ENCODE data around the gene SDK1.

The SDK1 gene

DNA sequence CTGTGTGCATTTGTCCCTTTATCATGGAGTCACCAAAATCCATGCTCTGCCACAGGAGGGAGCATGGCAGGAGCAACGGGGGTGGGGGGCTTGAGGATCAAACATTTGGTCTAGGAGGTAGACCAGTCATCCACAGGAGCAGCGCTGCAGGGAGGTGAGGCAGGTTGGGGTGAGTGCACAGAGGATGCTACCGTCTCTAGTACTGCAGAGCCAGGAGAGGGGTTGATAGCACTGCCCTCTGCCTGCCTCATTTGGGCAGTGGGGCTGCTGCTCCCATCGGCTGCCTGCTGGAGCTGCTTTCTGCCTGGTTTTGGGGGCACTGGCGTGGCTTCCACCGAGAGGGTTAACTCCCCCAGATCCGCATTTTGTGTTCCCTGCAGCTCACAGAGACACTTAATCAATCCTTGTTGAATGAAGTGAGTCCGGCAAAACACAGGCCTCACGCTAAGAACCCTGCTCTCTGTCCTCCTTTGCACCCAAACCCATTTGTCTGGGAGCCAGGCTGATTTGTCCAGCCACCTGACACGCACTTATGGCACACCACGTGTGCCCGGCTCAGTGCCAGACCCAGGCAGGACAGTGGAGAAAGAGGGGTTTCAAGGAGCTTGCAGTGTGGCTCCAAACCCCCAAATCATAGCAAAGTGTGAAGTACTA, 854.0 kb downstream of the SDK1 start:
- TF ChIP-seq, protein P1, sequence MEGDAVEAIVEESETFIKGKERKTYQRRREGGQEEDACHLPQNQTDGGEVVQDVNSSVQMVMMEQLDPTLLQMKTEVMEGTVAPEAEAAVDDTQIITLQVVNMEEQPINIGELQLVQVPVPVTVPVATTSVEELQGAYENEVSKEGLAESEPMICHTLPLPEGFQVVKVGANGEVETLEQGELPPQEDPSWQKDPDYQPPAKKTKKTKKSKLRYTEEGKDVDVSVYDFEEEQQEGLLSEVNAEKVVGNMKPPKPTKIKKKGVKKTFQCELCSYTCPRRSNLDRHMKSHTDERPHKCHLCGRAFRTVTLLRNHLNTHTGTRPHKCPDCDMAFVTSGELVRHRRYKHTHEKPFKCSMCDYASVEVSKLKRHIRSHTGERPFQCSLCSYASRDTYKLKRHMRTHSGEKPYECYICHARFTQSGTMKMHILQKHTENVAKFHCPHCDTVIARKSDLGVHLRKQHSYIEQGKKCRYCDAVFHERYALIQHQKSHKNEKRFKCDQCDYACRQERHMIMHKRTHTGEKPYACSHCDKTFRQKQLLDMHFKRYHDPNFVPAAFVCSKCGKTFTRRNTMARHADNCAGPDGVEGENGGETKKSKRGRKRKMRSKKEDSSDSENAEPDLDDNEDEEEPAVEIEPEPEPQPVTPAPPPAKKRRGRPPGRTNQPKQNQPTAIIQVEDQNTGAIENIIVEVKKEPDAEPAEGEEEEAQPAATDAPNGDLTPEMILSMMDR (IDR thresholded peaks at IDR 0.05; ENCODE audit: control insufficient read depth, extremely low read depth, insufficient read depth): no peak
- DNase-seq (ENCODE audit: low read depth): no peak
- H3K4me3 ChIP-seq (ENCODE audit: low read depth, low read length): no peak overlapping the region

DNA sequence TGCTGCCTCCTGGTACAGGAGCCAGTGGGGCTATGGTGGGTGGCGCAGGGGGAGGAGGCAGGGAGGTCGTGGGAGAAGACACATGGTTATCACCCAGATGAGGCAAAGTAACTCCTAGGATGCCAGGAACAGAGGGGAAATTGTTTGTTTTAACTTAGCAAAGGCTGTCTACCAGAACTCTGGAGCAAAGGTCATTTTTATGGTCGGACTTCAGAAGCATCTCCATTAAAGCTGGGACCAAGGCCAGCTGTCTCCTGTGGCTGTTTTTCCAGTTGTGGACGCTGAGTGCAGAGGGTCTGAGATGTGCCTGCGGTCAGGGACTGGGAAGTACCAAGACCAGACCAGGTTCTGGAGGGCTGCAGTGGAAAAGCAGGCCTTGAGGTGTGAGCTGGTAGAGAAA, 855.1 kb downstream of the SDK1 start:
- H3K4me3 ChIP-seq (ENCODE audit: low read depth, low read length): no peak overlapping the region
- TF ChIP-seq, protein P1 (IDR thresholded peaks at IDR 0.05; ENCODE audit: control insufficient read depth, extremely low read depth, insufficient read depth): no peak
- DNase-seq (ENCODE audit: low read depth): no peak

DNA sequence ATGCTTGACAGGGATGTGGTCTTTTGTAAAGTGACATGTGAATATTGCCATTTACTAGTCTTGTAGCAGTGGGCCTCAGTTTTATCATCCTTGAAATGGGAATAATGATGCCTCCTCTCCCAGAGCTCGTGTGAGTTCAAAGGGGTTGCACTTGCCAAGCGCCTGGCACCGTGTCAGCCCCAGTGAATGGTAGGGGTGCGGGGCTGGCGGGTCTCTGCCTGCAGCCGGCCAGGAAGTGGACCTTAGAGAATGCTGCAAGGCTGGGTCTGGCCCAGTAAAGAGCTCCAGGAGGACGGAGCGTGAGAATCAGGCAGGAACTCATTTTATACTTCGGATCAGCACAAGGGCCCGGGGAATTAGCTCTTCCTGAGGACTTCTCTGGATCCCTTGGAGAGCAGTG, 856.6 kb downstream of the SDK1 start:
- H3K4me3 ChIP-seq (ENCODE audit: low read depth, low read length): no peak overlapping the region
- no peak for DNase-seq (ENCODE audit: low read depth)
- TF ChIP-seq, protein P1 (IDR thresholded peaks at IDR 0.05; ENCODE audit: control insufficient read depth, extremely low read depth, insufficient read depth): no peak

DNA sequence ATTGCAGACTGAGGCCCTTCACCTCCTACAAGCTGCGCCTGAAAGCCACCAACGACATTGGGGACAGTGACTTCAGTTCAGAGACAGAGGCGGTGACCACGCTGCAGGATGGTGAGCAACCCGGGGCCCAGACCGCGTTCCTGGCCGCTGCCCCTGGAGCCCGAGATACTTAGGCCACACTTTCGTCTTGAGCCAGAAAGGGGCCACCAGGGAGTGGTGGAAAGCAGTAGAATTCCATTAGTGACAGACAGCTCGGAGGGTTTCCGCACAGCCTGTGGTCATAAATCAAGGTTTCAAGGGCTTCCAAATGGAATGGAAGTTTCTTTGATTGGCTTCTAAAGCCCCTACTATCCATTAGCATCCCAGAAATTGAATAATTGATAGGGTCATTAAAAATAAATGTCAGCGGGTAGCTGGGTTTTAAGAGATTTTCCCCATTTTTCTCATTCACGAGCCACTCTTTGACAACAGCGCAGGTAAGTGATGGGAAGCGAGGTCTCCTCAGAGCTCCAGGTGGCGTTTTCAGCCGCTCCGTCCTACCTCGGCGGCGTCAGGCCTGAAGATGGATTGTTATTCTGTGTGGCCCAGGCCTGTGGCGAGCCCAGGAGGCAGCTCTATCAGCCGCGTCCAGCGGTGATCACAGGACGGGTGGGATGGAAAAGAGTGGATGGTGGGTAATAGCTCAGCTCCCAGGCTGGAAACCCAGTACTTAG, 857.5 kb downstream of the SDK1 start:
- no peak for DNase-seq (ENCODE audit: low read depth)
- no peak overlapping the region for H3K4me3 ChIP-seq (ENCODE audit: low read depth, low read length)
- TF ChIP-seq, protein P1 (IDR thresholded peaks at IDR 0.05; ENCODE audit: control insufficient read depth, extremely low read depth, insufficient read depth): no peak

DNA sequence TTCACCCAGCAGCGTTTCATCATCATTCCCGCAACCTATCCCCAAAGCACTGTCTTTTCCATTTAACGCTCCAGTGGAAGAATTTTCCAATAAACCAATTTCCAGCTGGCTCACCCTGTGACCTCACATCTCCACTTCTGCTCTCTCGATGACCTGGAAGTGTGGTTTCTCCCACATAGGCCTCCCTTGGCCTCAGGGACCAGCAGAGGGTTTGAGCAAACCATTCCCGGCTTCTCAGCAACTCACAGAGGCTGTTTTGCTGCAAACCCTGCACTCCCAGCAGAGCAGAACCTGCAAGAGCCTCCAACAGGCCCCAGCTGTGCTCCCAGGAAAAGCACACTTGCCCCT, 858.1 kb downstream of the SDK1 start:
- no peak overlapping the region for H3K4me3 ChIP-seq (ENCODE audit: low read depth, low read length)
- TF ChIP-seq, protein P1 (IDR thresholded peaks at IDR 0.05; ENCODE audit: control insufficient read depth, extremely low read depth, insufficient read depth): no peak
- no peak for DNase-seq (ENCODE audit: low read depth)

DNA sequence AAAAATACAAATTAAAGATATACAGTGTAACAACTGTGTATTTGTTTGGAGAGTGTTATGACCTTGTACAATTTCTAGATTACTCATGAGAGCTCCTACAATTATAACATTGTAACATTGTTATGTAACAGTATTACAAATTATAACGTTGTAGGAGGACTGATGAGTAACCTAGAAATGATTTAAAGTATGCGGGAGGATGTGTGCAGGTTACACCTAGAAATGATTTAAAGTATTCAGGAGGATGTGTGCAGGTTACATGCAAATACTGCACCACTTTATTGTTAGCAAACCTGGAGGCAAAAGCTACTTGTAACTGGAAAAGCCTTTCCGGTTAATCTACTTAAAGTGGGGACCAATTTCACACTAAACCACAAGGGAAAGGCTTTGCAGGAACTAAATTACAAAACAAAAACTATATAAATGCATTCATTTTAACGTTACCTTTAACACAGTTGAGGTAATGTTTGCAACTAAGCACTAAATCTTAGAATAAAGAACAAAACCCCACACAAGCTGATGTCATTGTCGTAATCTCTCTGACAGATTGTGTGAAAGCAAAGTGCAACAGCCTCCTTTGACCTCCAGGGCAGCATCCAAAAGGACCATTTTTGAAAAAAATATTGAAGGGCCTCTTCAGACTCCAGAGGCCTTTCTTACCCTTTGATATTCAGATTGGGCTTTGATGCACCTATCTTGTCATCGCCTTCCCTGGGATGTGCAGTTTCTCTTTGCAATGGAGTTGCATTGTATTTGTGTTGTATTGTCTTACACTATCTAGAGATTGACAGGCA, 858.9 kb downstream of the SDK1 start:
- DNase-seq (ENCODE audit: low read depth): no peak
- TF ChIP-seq, protein P1 (IDR thresholded peaks at IDR 0.05; ENCODE audit: control insufficient read depth, extremely low read depth, insufficient read depth): no peak
- no peak overlapping the region for H3K4me3 ChIP-seq (ENCODE audit: low read depth, low read length)
